IMR-90 (cell line): ENCODE data around the gene RASGRF2. TPM values are rescaled to one million over a fixed set of nuclear protein-coding genes. Genes with fewer than 3 reads are reported as not detected.

ENCODE experiments used
- ATAC-seq: fragments of 200-7000 bp; cut with Tn5 transposase; 2 replicates; pipeline ENCODE4 v1.9.1; 2020; ENCODE audit warnings: low read depth, mild to moderate bottlenecking, moderate library complexity
- BruUV-seq: library from RNA; stranded (reverse); fragments of 400-500 nt; replicated peaks from 2 replicates; lab custom pipeline; 2021; lab: Mats Ljungman, UMichigan
- CTCF ChIA-PET: fragments of 300-600 bp; formaldehyde crosslinking; extraction: SDS; loops from one replicate; lab custom pipeline; 2021; ENCODE audit warnings: antibody characterized with exemption; lab: Yijun Ruan, JAX
- POLR2A ChIA-PET: fragments of 300-600 bp; sonication (Branson Sonifier 250); formaldehyde crosslinking; loops from one replicate; lab custom pipeline; 2022; ENCODE audit warnings: antibody characterized with exemption; ENCODE audit not compliant: unreplicated experiment; lab: Charles Lee
- DNase-seq: peaks from one replicate; pipeline ENCODE4 v3.0.0; 2013
- H2AFZ ChIP-seq: replicated peaks from 2 replicates; pipeline ENCODE3; 2013; ENCODE audit warnings: low read length, mild to moderate bottlenecking; ENCODE audit not compliant: poor library complexity
- H2AK5ac ChIP-seq: 2 replicates; pipeline ENCODE4 v1.6.1; 2013; ENCODE audit warnings: low read depth, low read length, inconsistent platforms
- H2AK9ac ChIP-seq: replicated peaks from 2 replicates; pipeline ENCODE3; 2013; ENCODE audit warnings: mild to moderate bottlenecking, low read depth, low read length, moderate library complexity; ENCODE audit not compliant: poor library complexity
- H2BK120ac ChIP-seq: 2 replicates; pipeline ENCODE4 v1.6.1; 2013; ENCODE audit warnings: low read depth, low read length, inconsistent platforms
- H2BK15ac ChIP-seq: 3 replicates; pipeline ENCODE4 v1.6.1; 2013; ENCODE audit warnings: low read depth, low read length, inconsistent platforms
- H2BK20ac ChIP-seq: 2 replicates; pipeline ENCODE4 v1.6.1; 2013; ENCODE audit warnings: low read depth, mild to moderate bottlenecking, inconsistent platforms, low read length, moderate library complexity
- H2BK5ac ChIP-seq: 2 replicates; pipeline ENCODE4 v1.6.1; 2013; ENCODE audit warnings: mild to moderate bottlenecking, low read depth, low read length, inconsistent platforms; ENCODE audit not compliant: poor library complexity, severe bottlenecking
- H3K14ac ChIP-seq: replicated peaks from 2 replicates; pipeline ENCODE4 v1.6.1; 2013; ENCODE audit warnings: low read depth, low read length, inconsistent platforms
- H3K18ac ChIP-seq: 2 replicates; pipeline ENCODE4 v1.6.1; 2013; ENCODE audit warnings: low read depth, low read length, control low read depth
- H3K23ac ChIP-seq: 2 replicates; pipeline ENCODE4 v1.6.1; 2013; ENCODE audit warnings: low read depth, low read length, inconsistent platforms
- H3K27ac ChIP-seq: 2 replicates; pipeline ENCODE4 v1.5.1; 2013; ENCODE audit warnings: mild to moderate bottlenecking, control low read depth, low read length; ENCODE audit not compliant: insufficient read depth
- H3K27me3 ChIP-seq: 2 replicates; pipeline ENCODE4 v1.6.1; 2013; ENCODE audit warnings: low read length; ENCODE audit not compliant: control insufficient read depth, insufficient read depth
- H3K36me3 ChIP-seq: 2 replicates; pipeline ENCODE4 v1.6.1; 2013; ENCODE audit warnings: low read length, mixed read lengths; ENCODE audit not compliant: control insufficient read depth, insufficient read depth
- H3K4ac ChIP-seq: 2 replicates; pipeline ENCODE4 v1.6.1; 2013; ENCODE audit warnings: low read depth, low read length, inconsistent platforms
- H3K4me1 ChIP-seq: 2 replicates; pipeline ENCODE4 v1.6.1; 2013; ENCODE audit warnings: low read length, mixed read lengths; ENCODE audit not compliant: control insufficient read depth, insufficient read depth
- H3K4me2 ChIP-seq: 2 replicates; pipeline ENCODE4 v1.6.1; 2013; ENCODE audit warnings: low read depth, mild to moderate bottlenecking, control low read depth, low read length, moderate library complexity
- H3K4me3 ChIP-seq: 2 replicates; pipeline ENCODE4 v1.5.1; 2013; ENCODE audit warnings: low read depth, mild to moderate bottlenecking, control low read depth, low read length, moderate library complexity; ENCODE audit not compliant: insufficient read depth
- H3K56ac ChIP-seq: 2 replicates; pipeline ENCODE4 v1.6.1; 2013; ENCODE audit warnings: low read length, inconsistent platforms; ENCODE audit not compliant: insufficient read depth; ENCODE audit errors: extremely low read depth
- H3K79me1 ChIP-seq, 2 experiments: 2 replicates each; pipeline ENCODE4 v1.6.1; 2013; ENCODE audit warnings: low read length in 2 of 2, inconsistent platforms in 1 of 2, low read depth in 1 of 2
- H3K9ac ChIP-seq: 2 replicates; pipeline ENCODE4 v1.6.1; 2013; ENCODE audit warnings: low read depth, low read length, control low read depth
- H3K9me1 ChIP-seq: 2 replicates; pipeline ENCODE4 v1.6.1; 2013; ENCODE audit warnings: low read length, inconsistent platforms; ENCODE audit not compliant: insufficient read depth
- H3K9me3 ChIP-seq: 2 replicates; pipeline ENCODE4 v1.6.1; 2013; ENCODE audit warnings: low read length; ENCODE audit not compliant: control insufficient read depth, insufficient read depth
- H4K20me1 ChIP-seq: 2 replicates; pipeline ENCODE4 v1.6.1; 2013; ENCODE audit warnings: low read length, inconsistent platforms; ENCODE audit not compliant: insufficient read depth
- H4K5ac ChIP-seq: 2 replicates; pipeline ENCODE4 v1.6.1; 2013; ENCODE audit warnings: mild to moderate bottlenecking, low read depth, low read length, control low read depth
- H4K8ac ChIP-seq, 2 experiments: 2 replicates each; pipeline ENCODE4 v1.6.1; 2013; ENCODE audit warnings: low read depth in 2 of 2, low read length in 2 of 2, control low read depth in 1 of 2, inconsistent platforms in 1 of 2
- H4K91ac ChIP-seq: 2 replicates; pipeline ENCODE4 v1.6.1; 2013; ENCODE audit warnings: low read depth, low read length, inconsistent platforms; ENCODE audit not compliant: insufficient read depth
- BHLHE40 ChIP-seq: fragments of 150-350 bp; IDR thresholded peaks from 2 replicates; pipeline ENCODE4 v1.6.1; 2016; ENCODE audit warnings: mild to moderate bottlenecking, low read depth, low read length
- CEBPB ChIP-seq: IDR thresholded peaks from 2 replicates; pipeline ENCODE4 v1.6.1; 2012; ENCODE audit warnings: low read depth, low read length, improper control_type of control experiment
- CHD1 ChIP-seq: IDR thresholded peaks from 2 replicates; pipeline ENCODE4 v1.6.1; 2012; ENCODE audit warnings: low read depth, low read length, improper control_type of control experiment
- CTCF ChIP-seq: conservative IDR thresholded peaks from 2 replicates; pipeline ENCODE4 v1.5.1; 2012; ENCODE audit warnings: mild to moderate bottlenecking, low read depth, low read length, improper control_type of control experiment
- FOS ChIP-seq: fragments of 150-350 bp; IDR thresholded peaks from 2 replicates; pipeline ENCODE4 v1.6.1; 2016; ENCODE audit warnings: low read depth, low read length
- MAFK ChIP-seq: IDR thresholded peaks from 2 replicates; pipeline ENCODE4 v1.6.1; 2012; ENCODE audit warnings: low read depth, low read length, improper control_type of control experiment
- MAZ ChIP-seq: IDR thresholded peaks from 2 replicates; pipeline ENCODE4 v1.6.1; 2012; ENCODE audit warnings: low read depth, mild to moderate bottlenecking, low read length, improper control_type of control experiment, moderate library complexity, borderline replicate concordance
- MXI1 ChIP-seq: IDR thresholded peaks from 2 replicates; pipeline ENCODE4 v1.6.1; 2012; ENCODE audit warnings: low read depth, mild to moderate bottlenecking, low read length, moderate library complexity, borderline replicate concordance
- NFE2L2 ChIP-seq: fragments of 150-350 bp; IDR thresholded peaks from 2 replicates; pipeline ENCODE4 v1.6.1; 2016; ENCODE audit warnings: low read depth, mild to moderate bottlenecking, low read length
- POLR2A ChIP-seq: IDR thresholded peaks from 2 replicates; pipeline ENCODE4 v1.6.1; 2012; ENCODE audit warnings: mild to moderate bottlenecking, low read depth, low read length
- RAD21 ChIP-seq: IDR thresholded peaks from 2 replicates; pipeline ENCODE4 v1.6.1; 2012; ENCODE audit warnings: low read length, improper control_type of control experiment
- RCOR1 ChIP-seq: IDR thresholded peaks from 2 replicates; pipeline ENCODE4 v1.6.1; 2012; ENCODE audit warnings: mild to moderate bottlenecking, low read length, improper control_type of control experiment; ENCODE audit not compliant: insufficient replicate concordance
- RFX5 ChIP-seq: IDR thresholded peaks from 2 replicates; pipeline ENCODE4 v1.8.0; 2012; ENCODE audit warnings: low read depth, mild to moderate bottlenecking, low read length, moderate library complexity
- SMC3 ChIP-seq: fragments of 150-350 bp; IDR thresholded peaks from 2 replicates; pipeline ENCODE4 v1.6.1; 2016; ENCODE audit warnings: low read depth, mild to moderate bottlenecking, antibody characterized with exemption, low read length, moderate library complexity
- USF2 ChIP-seq: fragments of 150-350 bp; IDR thresholded peaks from 2 replicates; pipeline ENCODE4 v1.6.1; 2017; ENCODE audit warnings: mild to moderate bottlenecking, antibody characterized with exemption, low read length, low read depth
- WGBS, 2 experiments: methylation state at CpG; one replicate each; pipeline versions ENCODE4 v1.1.5 to v1.1.7; 2013; ENCODE audit warnings: missing lambda C conversion rate in 2 of 2; ENCODE audit not compliant: insufficient read length in 1 of 2; ENCODE audit errors: extremely low coverage in 2 of 2; 5-methylcytosine and 5-hydroxymethylcytosine counted together
- dilution Hi-C: fragments of 300-500 bp; cut with HindIII; formaldehyde crosslinking; loops from one replicate; pipeline ENCODE4 v1.14.3; 2018; ENCODE audit warnings: low sequenced_read_pairs; ENCODE audit not compliant: unreplicated experiment
- in situ Hi-C: fragments of 300-500 bp; cut with MboI; formaldehyde crosslinking; loops from 3 replicates; pipeline ENCODE4 v1.14.3; 2019; ENCODE audit warnings: low sequenced_read_pairs, inconsistent platforms, mixed read lengths
- intact Hi-C: fragments of 100-400 bp; cut with micrococcal nuclease; formaldehyde crosslinking; loops from 2 replicates; pipeline ENCODE4 v1.10.0; 2022
- polyA plus RNA-seq, 3 experiments: library from polyadenylated mRNA; depleted of rRNA; stranded (reverse); fragments of >200 nt; gene quantifications; 2 replicates each; pipeline ENCODE4 v1.2.3, GENCODE V29; 2012; ENCODE audit warnings: low replicate concordance in 1 of 3
- total RNA-seq: library from RNA; depleted of rRNA; stranded (reverse); fragments of >200 nt; gene quantifications from 2 replicates; pipeline ENCODE4 v1.2.3, GENCODE V29; 2012
- TF ChIP-seq, protein P1 (sequence below): fragments of 150-350 bp; IDR thresholded peaks from 2 replicates; pipeline ENCODE4 v1.6.1; 2016; ENCODE audit warnings: low read depth, mild to moderate bottlenecking, low read length, moderate library complexity, borderline replicate concordance

Gene RASGRF2
- total and polyA plus RNA-seq, 2 of the 4 experiments (the other 2 are of a cell fraction): 2.9 to 5.0 TPM

GRCh38 chr5:81021486-81021885, 61.3 kb downstream of the RASGRF2 start:
- H3K9me3 ChIP-seq: no peaks in the 10 kb centered on the region
- peaks cover 14% of the 10 kb centered on the region for H3K4me1 ChIP-seq
- H4K8ac ChIP-seq: no peak overlapping the region
- no peak overlapping the region for H2AK5ac ChIP-seq
- H3K56ac ChIP-seq: no peak overlapping the region
- POLR2A ChIA-PET: no interaction called here
- H4K5ac ChIP-seq: no peak overlapping the region
- H2AK9ac ChIP-seq: no peak overlapping the region
- WGBS, 2 experiments: no CpG with 5 or more reads among the region's 4 CpGs
- CTCF ChIA-PET: no interaction called here
- H2BK120ac ChIP-seq: no peak overlapping the region
- H2BK20ac ChIP-seq: no peak overlapping the region
- peaks cover 19 to 82% of the 10 kb centered on the region in 2 experiments for H3K79me1 ChIP-seq
- H4K20me1 ChIP-seq: peaks cover 16% of the 10 kb centered on the region; the same call in 1 of the 2 replicates
- H2BK15ac ChIP-seq: no peak overlapping the region; the same call in 2 of the 3 replicates
- H2BK5ac ChIP-seq: no peak overlapping the region
- no peak overlapping the region for H3K9ac ChIP-seq
- TF ChIP-seq RFX5 (no peak), CHD1 (no peak), CEBPB (no peak), NFE2L2 (no peak), RCOR1 (no peak), MXI1 (no peak), FOS (no peak), CTCF (no peak), RAD21 (no peak), BHLHE40 (no peak), MAZ (no peak), MAFK (no peak), USF2 (no peak), SMC3 (no peak), POLR2A (no peak)
- TF ChIP-seq, protein P1, sequence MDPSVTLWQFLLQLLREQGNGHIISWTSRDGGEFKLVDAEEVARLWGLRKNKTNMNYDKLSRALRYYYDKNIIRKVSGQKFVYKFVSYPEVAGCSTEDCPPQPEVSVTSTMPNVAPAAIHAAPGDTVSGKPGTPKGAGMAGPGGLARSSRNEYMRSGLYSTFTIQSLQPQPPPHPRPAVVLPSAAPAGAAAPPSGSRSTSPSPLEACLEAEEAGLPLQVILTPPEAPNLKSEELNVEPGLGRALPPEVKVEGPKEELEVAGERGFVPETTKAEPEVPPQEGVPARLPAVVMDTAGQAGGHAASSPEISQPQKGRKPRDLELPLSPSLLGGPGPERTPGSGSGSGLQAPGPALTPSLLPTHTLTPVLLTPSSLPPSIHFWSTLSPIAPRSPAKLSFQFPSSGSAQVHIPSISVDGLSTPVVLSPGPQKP: no peak
- H3K23ac ChIP-seq: peak overlapping the region; percentile 11; the same call in 1 of the 2 replicates
- H4K91ac ChIP-seq: no peak overlapping the region
- no peaks in the 10 kb centered on the region for H3K36me3 ChIP-seq
- H3K9me1 ChIP-seq: peaks cover 29% of the 10 kb centered on the region
- ATAC-seq: no peak
- peak overlapping the region; percentile 12 for H3K4ac ChIP-seq
- H3K4me3 ChIP-seq: no peak overlapping the region
- dilution Hi-C loops: no loop called here
- in situ Hi-C loops: no loop called here
- no peak overlapping the region for H3K27ac ChIP-seq
- no peak overlapping the region for H3K4me2 ChIP-seq
- H3K14ac ChIP-seq: no peak overlapping the region
- BruUV-seq: no TSS peak
- H2AFZ ChIP-seq: no peak overlapping the region
- no peak overlapping the region for H3K18ac ChIP-seq
- intact Hi-C loops: no loop called here
- no peak for DNase-seq
- H3K27me3 ChIP-seq: no peaks in the 10 kb centered on the region
